IPS-11a (cell line): ENCODE results near the gene RAB37.

Experiments
- H3K4me3 ChIP-seq: one replicate; pipeline ENCODE4 v1.5.1; 2013; ENCODE audit warnings: low read depth, low read length, control low read depth

The RAB37 gene

GRCh38 chr17:74744714-74745547, 7.9 kb downstream of the RAB37 start:
- H3K4me3 ChIP-seq = peak overlapping the region; percentile 10

GRCh38 chr17:74745548-74746177, 8.6 kb downstream of the RAB37 start:
- no peak overlapping the region for H3K4me3 ChIP-seq

- H3K4me3 ChIP-seq = no peak overlapping the region
These were observed 9.3 kb downstream of the RAB37 start for GRCh38 chr17:74746376-74746775.

GRCh38 chr17:74746922-74747321, 9.9 kb downstream of the RAB37 start:
- H3K4me3 ChIP-seq = no peak overlapping the region

- H3K4me3 ChIP-seq = peak overlapping the region; percentile 88
These were observed 11.1 kb downstream of the RAB37 start for GRCh38 chr17:74748279-74748528.

- peak within 1 kb of the TSS; percentile 88 for H3K4me3 ChIP-seq
These were observed 11.6 kb downstream of the RAB37 start, which contains the start of gene NHERF1 for GRCh38 chr17:74748529-74749278. NHERF1 (plus strand) TSS chr17:74748628; CDS start chr17:74748847, 219 bp downstream.

- peak overlapping the region; percentile 88 for H3K4me3 ChIP-seq
These were observed 12.4 kb downstream of the RAB37 start for GRCh38 chr17:74749279-74750038.

GRCh38 chr17:74750039-74750326, 12.9 kb downstream of the RAB37 start:
- peak overlapping the region; percentile 88 for H3K4me3 ChIP-seq

GRCh38 chr17:74750327-74751069, 13.4 kb downstream of the RAB37 start:
- peak overlapping the region; percentile 88 for H3K4me3 ChIP-seq

- no peak overlapping the region for H3K4me3 ChIP-seq
These were observed 15.4 kb downstream of the RAB37 start for GRCh38 chr17:74752415-74752814.

- no peak overlapping the region for H3K4me3 ChIP-seq
These were observed 15.9 kb downstream of the RAB37 start for GRCh38 chr17:74752822-74753401.

- H3K4me3 ChIP-seq = no peak overlapping the region
These were observed 17.8 kb downstream of the RAB37 start for GRCh38 chr17:74754832-74755231.

GRCh38 chr17:74755533-74755932, 18.5 kb downstream of the RAB37 start:
- no peak overlapping the region for H3K4me3 ChIP-seq

- H3K4me3 ChIP-seq = no peak overlapping the region
These were observed 19.8 kb downstream of the RAB37 start for GRCh38 chr17:74756891-74757290.

GRCh38 chr17:74757502-74757901, 20.4 kb downstream of the RAB37 start:
- H3K4me3 ChIP-seq = no peak overlapping the region

- no peak overlapping the region for H3K4me3 ChIP-seq
These were observed 21.1 kb downstream of the RAB37 start for GRCh38 chr17:74757931-74758847.

- no peak overlapping the region for H3K4me3 ChIP-seq
These were observed 21.8 kb downstream of the RAB37 start for GRCh38 chr17:74758848-74759168.

GRCh38 chr17:74759243-74759801, 22.3 kb downstream of the RAB37 start:
- no peak overlapping the region for H3K4me3 ChIP-seq

GRCh38 chr17:74759941-74760340, 22.9 kb downstream of the RAB37 start:
- H3K4me3 ChIP-seq = no peak overlapping the region
